ENCODE results near the gene FAM50B.

Gene FAM50B

DNA sequence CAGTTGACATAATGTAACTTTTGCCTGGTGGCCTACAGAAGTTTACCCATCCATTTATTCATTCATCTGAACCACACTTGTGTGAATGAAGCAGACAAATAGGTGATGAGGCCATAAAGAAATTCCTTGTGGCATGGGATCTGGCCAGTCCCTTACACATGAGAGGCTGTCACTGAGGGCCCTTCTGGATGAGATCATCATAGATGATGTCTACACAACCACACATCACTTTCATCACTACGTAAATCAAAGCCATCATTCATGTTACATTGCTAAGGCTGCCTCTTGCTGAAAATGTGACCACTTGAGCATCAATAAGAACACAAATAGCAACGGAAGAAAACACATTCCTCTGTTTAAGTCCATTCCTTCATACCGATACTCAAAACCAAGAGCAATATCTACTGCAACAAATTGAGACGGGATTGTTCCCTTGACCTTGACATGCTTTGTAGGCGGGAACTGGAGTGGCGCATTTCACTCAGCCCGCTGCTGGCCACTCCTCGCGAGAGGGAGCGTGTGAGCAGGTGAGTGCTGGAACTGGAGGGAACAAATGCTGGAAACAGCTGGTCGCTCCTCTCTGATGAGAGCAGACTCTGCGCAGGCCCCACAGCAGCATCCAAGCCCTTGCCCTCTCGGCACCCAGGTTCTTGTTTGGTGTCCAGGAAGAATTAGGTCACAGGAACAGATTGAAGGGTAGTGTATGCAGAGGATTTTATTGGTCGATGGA is 49.3 kb downstream of the FAM50B start:
- no peak for DNase-seq

DNA sequence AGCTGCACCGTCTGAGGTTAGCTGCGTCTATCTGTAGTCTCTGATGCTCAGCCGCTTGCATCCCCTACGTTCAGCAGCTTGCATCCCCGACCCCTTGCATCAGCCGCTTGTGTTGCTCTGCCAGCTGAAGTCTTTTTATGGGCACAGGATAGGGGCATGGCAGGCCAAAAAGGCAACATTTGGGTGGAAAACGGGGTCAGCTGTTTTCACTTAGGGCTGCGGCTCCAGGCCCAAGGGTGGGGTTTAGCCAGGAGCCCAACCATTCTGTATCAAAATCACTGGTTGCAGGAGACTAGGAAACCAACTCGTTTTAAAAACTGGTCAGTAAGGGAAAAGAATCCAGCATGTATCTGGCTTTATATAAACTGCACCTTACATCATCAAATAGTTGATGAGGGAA is 49.9 kb downstream of the FAM50B start:
- no peak for DNase-seq

DNA sequence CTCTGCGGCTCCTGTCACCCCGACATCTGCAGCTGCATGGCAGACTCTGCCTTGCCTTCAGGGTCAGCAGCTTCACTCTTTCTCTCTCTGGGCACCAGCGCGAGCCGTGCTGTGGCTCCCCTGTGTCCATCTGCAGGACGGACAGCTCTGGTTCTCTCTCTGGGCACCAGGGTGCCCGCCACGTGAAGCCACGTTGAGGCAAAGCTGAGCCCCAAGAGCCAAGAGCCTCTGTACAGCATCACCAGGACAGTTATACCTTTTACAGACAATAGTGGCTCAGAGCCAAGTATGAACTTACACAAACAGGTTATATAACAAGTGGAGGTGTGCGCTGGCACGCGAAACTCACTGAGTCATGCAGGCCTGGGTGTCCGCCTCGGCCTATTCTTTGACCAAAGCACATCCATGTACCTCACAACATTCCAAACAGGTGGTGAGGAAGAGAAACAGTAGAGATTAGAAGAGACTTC is 50.8 kb downstream of the FAM50B start:
- DNase-seq: no peak
